CD8-positive, alpha-beta memory T cell (primary cell): ENCODE results near the gene CDC42EP5. TPM values are rescaled to one million over a fixed set of nuclear protein-coding genes. Genes with fewer than 3 reads are reported as not detected.

Experiments
- CTCF ChIA-PET: fragments of 350-600 bp; sonication (Branson Sonifier 250); formaldehyde crosslinking; loops from one replicate; lab custom pipeline; 2021; ENCODE audit warnings: antibody characterized with exemption; lab: Charles Lee
- POLR2A ChIA-PET: fragments of 350-600 bp; sonication (Branson Sonifier 250); formaldehyde crosslinking; loops from one replicate; lab custom pipeline; 2021; ENCODE audit warnings: antibody characterized with exemption; lab: Charles Lee
- DNase-seq, 5 donors: peaks; one replicate each; pipeline versions ENCODE4 v3.0.0 to v3.0.0-alpha.2; 2020 to 2022; ENCODE audit warnings: mixed read lengths in 1 of 5
- H3K27ac ChIP-seq: one replicate; pipeline ENCODE4 v1.7.0; 2013; ENCODE audit warnings: low read depth, mild to moderate bottlenecking, low read length, moderate library complexity
- H3K27me3 ChIP-seq: 2 replicates; pipeline ENCODE4 v1.7.0; 2013; ENCODE audit warnings: low read length, mild to moderate bottlenecking; ENCODE audit not compliant: insufficient read depth, poor library complexity, severe bottlenecking
- H3K36me3 ChIP-seq: 2 replicates; pipeline ENCODE4 v1.7.0; 2013; ENCODE audit warnings: mild to moderate bottlenecking, low read length, moderate library complexity; ENCODE audit not compliant: insufficient read depth
- H3K4me1 ChIP-seq: 2 replicates; pipeline ENCODE4 v1.7.0; 2013; ENCODE audit warnings: mild to moderate bottlenecking, low read length, moderate library complexity; ENCODE audit not compliant: insufficient read depth
- H3K4me3 ChIP-seq: 2 replicates; pipeline ENCODE4 v1.7.0; 2013; ENCODE audit warnings: mild to moderate bottlenecking, low read length
- H3K9me3 ChIP-seq: 2 replicates; pipeline ENCODE4 v1.7.0; 2013; ENCODE audit warnings: mild to moderate bottlenecking, low read length
- H3K27ac Mint-ChIP-seq, 8 donors: one replicate each; pipeline ENCODE4 v1.8.0; 2020 to 2021; ENCODE audit warnings: mixed read lengths in 8 of 8, mild to moderate bottlenecking in 6 of 8, inconsistent platforms in 3 of 8, moderate library complexity in 3 of 8
- H3K27me3 Mint-ChIP-seq, 2 donors: one replicate each; pipeline ENCODE4 v1.8.0; 2020 to 2021; ENCODE audit warnings: mixed read lengths in 2 of 2, mild to moderate bottlenecking in 1 of 2, moderate library complexity in 1 of 2
- H3K36me3 Mint-ChIP-seq, 3 donors: one replicate each; pipeline ENCODE4 v1.8.0; 2020 to 2021; ENCODE audit warnings: mixed read lengths in 3 of 3, inconsistent platforms in 1 of 3, mild to moderate bottlenecking in 1 of 3
- H3K4me1 Mint-ChIP-seq, 3 donors: one replicate each; pipeline ENCODE4 v1.8.0; 2020 to 2021; ENCODE audit warnings: mixed read lengths in 3 of 3, inconsistent platforms in 1 of 3, mild to moderate bottlenecking in 1 of 3
- H3K4me3 Mint-ChIP-seq, 7 donors: one replicate each; pipeline ENCODE4 v1.8.0; 2020 to 2021; ENCODE audit warnings: mixed read lengths in 7 of 7, mild to moderate bottlenecking in 6 of 7, moderate library complexity in 4 of 7, inconsistent platforms in 2 of 7
- H3K9me3 Mint-ChIP-seq, 5 donors: one replicate each; pipeline ENCODE4 v1.8.0; 2020 to 2022; ENCODE audit warnings: mixed read lengths in 5 of 5, mild to moderate bottlenecking in 3 of 5, moderate library complexity in 2 of 5, inconsistent platforms in 1 of 5
- polyA plus RNA-seq: library from polyadenylated mRNA; unstranded; fragments of 300-500 nt; fragmentation: Illumina TruSeq; gene quantifications from one replicate; pipeline ENCODE4 v1.2.3, GENCODE V29; 2021
- total RNA-seq, 2 experiments: library from RNA; stranded (reverse); gene quantifications; one replicate each; pipeline ENCODE4 v1.2.3, GENCODE V29; 2021

Gene CDC42EP5
- total and polyA plus RNA-seq, 3 experiments from 2014 or later = 0.44 to 1.1 TPM; not detected in 1

- Mint-ChIP-seq H3K27ac (peak overlapping the region in 2 of 8 donors; percentile 60 to 98), H3K36me3 (peaks cover 3 to 68% (median 9%) of the 10 kb centered on the region in 3 donors), H3K9me3 (peaks cover 0 to 2% (median 0%) of the 10 kb centered on the region in 5 donors), H3K4me3 (peak overlapping the region in 2 of 7 donors; percentile 34 to 80), H3K27me3 (peaks cover 0 to 1% of the 10 kb centered on the region in 2 donors), H3K4me1 (peaks cover 31 to 46% (median 31%) of the 10 kb centered on the region in 3 donors)
- CTCF ChIA-PET = no interaction called here
- H3K4me3 ChIP-seq = no peak overlapping the region
- H3K27me3 ChIP-seq = no peaks in the 10 kb centered on the region
- no peak for DNase-seq
- peaks cover 21% of the 10 kb centered on the region for H3K4me1 ChIP-seq
- POLR2A ChIA-PET = interaction anchor here (0.8 to 1.2 kb wide), 2 partner anchors 10 to 12 kb away, joined by 3 to 5 read pairs; partner anchors contain the start of gene LENG8
- peaks cover 55% of the 10 kb centered on the region for H3K36me3 ChIP-seq
- H3K27ac ChIP-seq = no peak overlapping the region
- H3K9me3 ChIP-seq = no peaks in the 10 kb centered on the region
These were observed 12.7 kb downstream of the CDC42EP5 start for GRCh38 chr19:54460230-54461005.

- no peak for DNase-seq
- H3K27ac Mint-ChIP-seq = peak overlapping the region; percentile 34 to 95 (median 82)
- peaks cover 0 to 2% (median 0%) of the 10 kb centered on the region in 5 donors for H3K9me3 Mint-ChIP-seq
- Histone ChIP-seq H3K27ac (no peak overlapping the region), H3K4me1 (peaks cover 17% of the 10 kb centered on the region), H3K27me3 (no peaks in the 10 kb centered on the region), H3K36me3 (peaks cover 64% of the 10 kb centered on the region), H3K4me3 (no peak overlapping the region), H3K9me3 (no peaks in the 10 kb centered on the region)
- peaks cover 0 to 1% of the 10 kb centered on the region in 2 donors for H3K27me3 Mint-ChIP-seq
- H3K4me3 Mint-ChIP-seq = peak overlapping the region in 3 of 7 donors; percentile 24 to 81 (median 57)
- peaks cover 30 to 43% (median 31%) of the 10 kb centered on the region in 3 donors for H3K4me1 Mint-ChIP-seq
- CTCF ChIA-PET = interaction anchor here (1.3 to 1.4 kb wide), 2 partner anchors 9 to 32 kb away, joined by 3 read pairs; no protein-coding TSS in a partner anchor
- peaks cover 3 to 77% (median 9%) of the 10 kb centered on the region in 3 donors for H3K36me3 Mint-ChIP-seq
- POLR2A ChIA-PET = interaction anchor here (0.8 to 1.2 kb wide), 2 partner anchors 9 to 11 kb away, joined by 3 to 5 read pairs; partner anchors contain the start of gene LENG8
These were observed 13.5 kb downstream of the CDC42EP5 start for GRCh38 chr19:54459282-54460229.

GRCh38 chr19:54458648-54459281, 14.3 kb downstream of the CDC42EP5 start:
- CTCF ChIA-PET = interaction anchor here (1.3 to 1.4 kb wide), 2 partner anchors 8 to 31 kb away, joined by 3 read pairs; no protein-coding TSS in a partner anchor
- Mint-ChIP-seq H3K36me3 (peaks cover 3 to 80% (median 9%) of the 10 kb centered on the region in 3 donors), H3K27me3 (peaks cover 0 to 1% of the 10 kb centered on the region in 2 donors), H3K4me3 (peak overlapping the region in 2 of 7 donors; percentile 23 to 81), H3K27ac (peak overlapping the region in 7 of 8 donors; percentile 34 to 95 (median 81)), H3K4me1 (peaks cover 23 to 36% (median 24%) of the 10 kb centered on the region in 3 donors), H3K9me3 (peaks cover 0 to under 1% (median 0%) of the 10 kb centered on the region in 5 donors)
- Histone ChIP-seq H3K4me1 (peaks cover 9% of the 10 kb centered on the region), H3K27ac (no peak overlapping the region), H3K9me3 (no peaks in the 10 kb centered on the region), H3K4me3 (no peak overlapping the region), H3K36me3 (peaks cover 72% of the 10 kb centered on the region), H3K27me3 (no peaks in the 10 kb centered on the region)
- POLR2A ChIA-PET = interaction anchor here (0.6 kb wide), 1 partner anchor 15 kb away, joined by 7 read pairs; no protein-coding TSS in a partner anchor
- no peak for DNase-seq

- Mint-ChIP-seq H3K36me3 (peaks cover 6 to 85% (median 12%) of the 10 kb centered on the region in 3 donors), H3K27ac (peak overlapping the region in 4 of 8 donors; percentile 42 to 95 (median 66))
- POLR2A ChIA-PET = interaction anchor here (0.6 kb wide), 1 partner anchor 15 kb away, joined by 7 read pairs; no protein-coding TSS in a partner anchor
These were observed 15.1 kb downstream of the CDC42EP5 start for GRCh38 chr19:54457773-54458647.

GRCh38 chr19:54456423-54457373, 16.4 kb downstream of the CDC42EP5 start:
- H3K36me3 Mint-ChIP-seq = peaks cover 6 to 94% (median 13%) of the 10 kb centered on the region in 3 donors
- POLR2A ChIA-PET = no interaction called here
- CTCF ChIA-PET = no interaction called here

More at GRCh38 chr19:54457773-54458647, 15.1 kb downstream of the CDC42EP5 start:
- CTCF ChIA-PET = interaction anchor here (1.3 kb wide), 1 partner anchor 30 kb away, joined by 3 read pairs; no protein-coding TSS in a partner anchor
- H3K9me3 ChIP-seq = no peaks in the 10 kb centered on the region
- peaks cover 8% of the 10 kb centered on the region for H3K4me1 ChIP-seq
- H3K27me3 ChIP-seq = no peaks in the 10 kb centered on the region
- Mint-ChIP-seq H3K4me3 (peak overlapping the region in 2 of 7 donors; percentile 41 to 81), H3K9me3 (no peaks in the 10 kb centered on the region), H3K4me1 (peaks cover 23 to 37% (median 25%) of the 10 kb centered on the region in 3 donors), H3K27me3 (peaks cover 0 to 1% of the 10 kb centered on the region in 2 donors)
- peaks cover 79% of the 10 kb centered on the region for H3K36me3 ChIP-seq
- no peak for DNase-seq
- no peak overlapping the region for H3K27ac ChIP-seq
- H3K4me3 ChIP-seq = no peak overlapping the region

More at GRCh38 chr19:54456423-54457373, 16.4 kb downstream of the CDC42EP5 start:
- H3K4me3 ChIP-seq = no peak overlapping the region
- no peak overlapping the region for H3K27ac ChIP-seq
- peak overlapping the region in 1 of 7 donors; percentile 24 for H3K4me3 Mint-ChIP-seq
- no peaks in the 10 kb centered on the region for H3K27me3 ChIP-seq
- DNase-seq = no peak
- H3K4me1 Mint-ChIP-seq = peaks cover 23 to 42% (median 29%) of the 10 kb centered on the region in 3 donors
- peaks cover 87% of the 10 kb centered on the region for H3K36me3 ChIP-seq
- H3K4me1 ChIP-seq = peaks cover 4% of the 10 kb centered on the region
- no peaks in the 10 kb centered on the region for H3K9me3 ChIP-seq
- no peaks in the 10 kb centered on the region for H3K9me3 Mint-ChIP-seq
- peaks cover 0 to 1% of the 10 kb centered on the region in 2 donors for H3K27me3 Mint-ChIP-seq
- H3K27ac Mint-ChIP-seq = peak overlapping the region in 1 of 8 donors; percentile 95
